Activated naive CD8-positive, alpha-beta T cell treated with anti-CD3 and anti-CD28 coated beads, Interleukin-2, amount 10 ng/mL, durations not matched to agents 7 days and 5 days (primary cell): ENCODE data around the gene SPEF2. TPM values are rescaled to one million over a fixed set of nuclear protein-coding genes. Genes with fewer than 3 reads are reported as not detected.
A peak's percentile ranks its signal among the peaks of the same experiment; 100 is the strongest.

ENCODE experiments used
- ATAC-seq: fragments of 150-1000 bp; cut with Tn5 transposase; one replicate; pipeline ENCODE4 v1.10.0; 2021; ENCODE audit warnings: low read depth, moderate library complexity
- POLR2A ChIA-PET: fragments of 350-600 bp; sonication (Branson Sonifier 250); formaldehyde crosslinking; loops from one replicate; lab custom pipeline; 2021; ENCODE audit warnings: antibody characterized with exemption; lab: Charles Lee
- DNase-seq: peaks from one replicate; pipeline ENCODE4 v3.0.0; 2021
- H3K27ac Mint-ChIP-seq: one replicate; pipeline ENCODE4 v1.8.0; 2022; ENCODE audit warnings: mild to moderate bottlenecking, mixed read lengths
- H3K27me3 Mint-ChIP-seq: one replicate; pipeline ENCODE4 v1.8.0; 2022; ENCODE audit warnings: mild to moderate bottlenecking, moderate library complexity, mixed read lengths
- H3K36me3 Mint-ChIP-seq: one replicate; pipeline ENCODE4 v1.8.0; 2021; ENCODE audit warnings: mild to moderate bottlenecking, mixed read lengths
- H3K4me1 Mint-ChIP-seq: one replicate; pipeline ENCODE4 v1.8.0; 2021; ENCODE audit warnings: mixed read lengths
- H3K4me3 Mint-ChIP-seq: one replicate; pipeline ENCODE4 v1.8.0; 2022; ENCODE audit warnings: mild to moderate bottlenecking, moderate library complexity, mixed read lengths
- H3K9me3 Mint-ChIP-seq: one replicate; pipeline ENCODE4 v1.8.0; 2021; ENCODE audit warnings: mixed read lengths
- total RNA-seq, 2 experiments: library from RNA; stranded (reverse); gene quantifications; one replicate each; pipeline ENCODE4 v1.2.3, GENCODE V29; 2021

Gene SPEF2, protein sequence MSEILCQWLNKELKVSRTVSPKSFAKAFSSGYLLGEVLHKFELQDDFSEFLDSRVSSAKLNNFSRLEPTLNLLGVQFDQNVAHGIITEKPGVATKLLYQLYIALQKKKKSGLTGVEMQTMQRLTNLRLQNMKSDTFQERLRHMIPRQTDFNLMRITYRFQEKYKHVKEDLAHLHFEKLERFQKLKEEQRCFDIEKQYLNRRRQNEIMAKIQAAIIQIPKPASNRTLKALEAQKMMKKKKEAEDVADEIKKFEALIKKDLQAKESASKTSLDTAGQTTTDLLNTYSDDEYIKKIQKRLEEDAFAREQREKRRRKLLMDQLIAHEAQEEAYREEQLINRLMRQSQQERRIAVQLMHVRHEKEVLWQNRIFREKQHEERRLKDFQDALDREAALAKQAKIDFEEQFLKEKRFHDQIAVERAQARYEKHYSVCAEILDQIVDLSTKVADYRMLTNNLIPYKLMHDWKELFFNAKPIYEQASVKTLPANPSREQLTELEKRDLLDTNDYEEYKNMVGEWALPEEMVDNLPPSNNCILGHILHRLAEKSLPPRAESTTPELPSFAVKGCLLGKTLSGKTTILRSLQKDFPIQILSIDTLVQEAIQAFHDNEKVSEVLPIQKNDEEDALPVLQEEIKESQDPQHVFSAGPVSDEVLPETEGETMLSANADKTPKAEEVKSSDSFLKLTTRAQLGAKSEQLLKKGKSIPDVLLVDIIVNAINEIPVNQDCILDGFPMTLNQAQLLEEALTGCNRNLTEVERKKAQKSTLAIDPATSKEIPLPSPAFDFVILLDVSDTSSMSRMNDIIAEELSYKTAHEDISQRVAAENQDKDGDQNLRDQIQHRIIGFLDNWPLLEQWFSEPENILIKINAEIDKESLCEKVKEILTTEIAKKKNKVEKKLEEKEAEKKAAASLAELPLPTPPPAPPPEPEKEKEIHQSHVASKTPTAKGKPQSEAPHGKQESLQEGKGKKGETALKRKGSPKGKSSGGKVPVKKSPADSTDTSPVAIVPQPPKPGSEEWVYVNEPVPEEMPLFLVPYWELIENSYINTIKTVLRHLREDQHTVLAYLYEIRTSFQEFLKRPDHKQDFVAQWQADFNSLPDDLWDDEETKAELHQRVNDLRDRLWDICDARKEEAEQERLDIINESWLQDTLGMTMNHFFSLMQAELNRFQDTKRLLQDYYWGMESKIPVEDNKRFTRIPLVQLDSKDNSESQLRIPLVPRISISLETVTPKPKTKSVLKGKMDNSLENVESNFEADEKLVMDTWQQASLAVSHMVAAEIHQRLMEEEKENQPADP (N-terminal part only)
- 10 to 100 TPM; 13.7 to 17.8 TPM for total RNA-seq

GRCh38 chr5:35617435-35618303 is at the start of gene SPEF2:
SPEF2 (plus strand) TSS chr5:35617863; CDS start chr5:35617998, 135 bp downstream.
- POLR2A ChIA-PET, result interaction anchor here (0.9 to 1.3 kb wide), 4 partner anchors 56 to 307 kb away, joined by 3 to 4 read pairs (median 3); no protein-coding TSS in a partner anchor
- ATAC-seq (peak; percentile 95), DNase-seq (peak; percentile 82)
- peaks cover 13% of the 10 kb centered on the region for H3K4me1 Mint-ChIP-seq
- peaks cover 11% of the 10 kb centered on the region for H3K9me3 Mint-ChIP-seq
- H3K27ac Mint-ChIP-seq, result peak within 1 kb of the TSS; percentile 95
- peaks cover 7% of the 10 kb centered on the region for H3K36me3 Mint-ChIP-seq
- H3K4me3 Mint-ChIP-seq, result peak within 1 kb of the TSS; percentile 86
- H3K27me3 Mint-ChIP-seq, result no peaks in the 10 kb centered on the region

GRCh38 chr5:35575578-35575977 is 42.1 kb upstream of the SPEF2 start:
- no peak for DNase-seq
- Mint-ChIP-seq H3K9me3 (peaks cover 3% of the 10 kb centered on the region), H3K36me3 (no peaks in the 10 kb centered on the region), H3K4me3 (no peak overlapping the region), H3K27me3 (peaks cover 7% of the 10 kb centered on the region), H3K27ac (no peak overlapping the region), H3K4me1 (no peaks in the 10 kb centered on the region)
- POLR2A ChIA-PET, result no interaction called here
- no peak for ATAC-seq

GRCh38 chr5:35587419-35587818 is 30.2 kb upstream of the SPEF2 start:
- Mint-ChIP-seq H3K4me1 (no peaks in the 10 kb centered on the region), H3K9me3 (no peaks in the 10 kb centered on the region), H3K36me3 (no peaks in the 10 kb centered on the region), H3K27ac (no peak overlapping the region), H3K4me3 (no peak overlapping the region), H3K27me3 (peaks cover 21% of the 10 kb centered on the region)
- no peak for ATAC-seq
- POLR2A ChIA-PET, result no interaction called here
- no peak for DNase-seq

GRCh38 chr5:35593338-35593737 is 24.3 kb upstream of the SPEF2 start:
- no peaks in the 10 kb centered on the region for H3K9me3 Mint-ChIP-seq
- DNase-seq, result no peak
- no peak overlapping the region for H3K4me3 Mint-ChIP-seq
- H3K4me1 Mint-ChIP-seq, result no peaks in the 10 kb centered on the region
- ATAC-seq, result no peak
- H3K27ac Mint-ChIP-seq, result no peak overlapping the region
- H3K27me3 Mint-ChIP-seq, result peaks cover 14% of the 10 kb centered on the region
- POLR2A ChIA-PET, result no interaction called here
- no peaks in the 10 kb centered on the region for H3K36me3 Mint-ChIP-seq

GRCh38 chr5:35598707-35599370 is 18.8 kb upstream of the SPEF2 start:
- H3K4me1 Mint-ChIP-seq, result peaks cover 5% of the 10 kb centered on the region
- H3K4me3 Mint-ChIP-seq, result no peak overlapping the region
- peaks cover 16% of the 10 kb centered on the region for H3K27me3 Mint-ChIP-seq
- no peak overlapping the region for H3K27ac Mint-ChIP-seq
- POLR2A ChIA-PET, result no interaction called here
- no peak for DNase-seq
- ATAC-seq, result no peak
- no peaks in the 10 kb centered on the region for H3K36me3 Mint-ChIP-seq
- peaks cover 4% of the 10 kb centered on the region for H3K9me3 Mint-ChIP-seq

DNA sequence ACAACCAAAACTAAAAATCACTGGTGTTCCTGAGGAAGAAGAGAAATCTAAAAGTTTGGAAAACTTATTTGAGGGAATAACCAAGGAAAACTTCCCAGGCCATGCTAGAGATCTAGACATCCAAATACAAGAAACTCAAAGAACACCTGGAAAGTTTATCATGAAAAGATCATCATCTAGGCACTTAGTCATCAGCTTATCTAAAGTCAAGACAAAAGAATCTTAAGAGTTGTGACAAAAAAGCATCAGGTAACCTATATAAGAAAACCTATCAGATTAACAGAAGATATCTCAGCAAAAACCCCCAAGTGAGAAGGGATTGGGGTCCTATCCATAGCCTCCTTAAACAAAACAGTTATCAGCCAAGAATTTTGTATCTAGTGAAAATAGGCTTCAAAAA is 17.1 kb upstream of the SPEF2 start:
- peaks cover 5% of the 10 kb centered on the region for H3K4me1 Mint-ChIP-seq
- H3K9me3 Mint-ChIP-seq, result peaks cover 4% of the 10 kb centered on the region
- POLR2A ChIA-PET, result no interaction called here

GRCh38 chr5:35608881-35609779 is 8.5 kb upstream of the SPEF2 start:
- H3K4me3 Mint-ChIP-seq, result no peak overlapping the region
- peaks cover 6% of the 10 kb centered on the region for H3K27me3 Mint-ChIP-seq
- ATAC-seq (no peak), DNase-seq (no peak)
- H3K36me3 Mint-ChIP-seq, result peaks cover 2% of the 10 kb centered on the region
- H3K27ac Mint-ChIP-seq, result no peak overlapping the region
- POLR2A ChIA-PET, result no interaction called here
- peaks cover 2% of the 10 kb centered on the region for H3K9me3 Mint-ChIP-seq
- no peaks in the 10 kb centered on the region for H3K4me1 Mint-ChIP-seq

More for the DNA sequence above, 17.1 kb upstream of the SPEF2 start:
- no peak for DNase-seq
- Mint-ChIP-seq H3K27me3 (peaks cover 16% of the 10 kb centered on the region), H3K4me3 (no peak overlapping the region), H3K27ac (no peak overlapping the region), H3K36me3 (no peaks in the 10 kb centered on the region)
- no peak for ATAC-seq

DNA sequence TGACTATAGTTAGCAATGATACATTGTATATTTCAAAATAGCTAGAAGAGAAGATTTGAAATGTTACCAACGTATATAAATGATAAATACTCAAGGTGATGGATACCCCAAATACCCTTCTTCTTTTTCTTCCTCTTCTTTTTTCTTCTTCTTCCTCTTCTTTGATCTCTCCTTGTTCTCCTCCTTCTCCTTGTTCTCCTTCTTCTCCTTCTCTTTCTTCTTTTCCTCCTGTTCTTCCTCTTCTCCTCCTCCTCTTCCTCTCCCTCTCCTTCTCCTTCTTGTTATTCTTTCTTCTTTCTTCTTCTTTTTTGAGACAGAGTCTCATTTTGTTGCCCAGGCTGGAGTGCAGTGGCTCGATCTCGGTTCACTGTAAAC is 616 bp upstream of the SPEF2 start:
- Mint-ChIP-seq H3K4me3 (peak overlapping the region; percentile 86), H3K27ac (peak overlapping the region; percentile 95), H3K9me3 (peaks cover 11% of the 10 kb centered on the region), H3K4me1 (peaks cover 13% of the 10 kb centered on the region), H3K36me3 (peaks cover 7% of the 10 kb centered on the region), H3K27me3 (no peaks in the 10 kb centered on the region)
- no peak for DNase-seq
- POLR2A ChIA-PET, result interaction anchor here (0.9 to 1.3 kb wide), 3 partner anchors 56 to 234 kb away, joined by 3 to 4 read pairs (median 3); no protein-coding TSS in a partner anchor
- ATAC-seq, result no peak

DNA sequence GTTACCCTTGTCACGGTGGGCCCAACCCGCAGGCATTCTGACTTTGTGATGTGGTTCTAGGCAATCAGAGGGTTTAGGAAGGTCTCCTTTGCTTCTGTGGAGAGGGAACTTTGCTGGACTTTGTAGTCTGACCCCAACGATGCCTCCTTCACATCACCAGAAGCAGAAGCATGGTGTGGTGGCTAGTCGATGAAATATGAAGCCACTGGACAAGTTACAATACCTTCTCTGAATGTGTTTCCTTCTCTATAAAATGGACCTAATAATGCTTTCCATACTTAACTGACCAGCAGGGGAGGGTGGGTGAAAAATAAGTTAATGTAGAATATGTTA is 607 bp downstream of the SPEF2 start:
- H3K4me1 Mint-ChIP-seq, result peaks cover 17% of the 10 kb centered on the region
- H3K9me3 Mint-ChIP-seq, result peaks cover 10% of the 10 kb centered on the region
- DNase-seq (no peak), ATAC-seq (no peak)
- H3K27me3 Mint-ChIP-seq, result no peaks in the 10 kb centered on the region
- H3K4me3 Mint-ChIP-seq, result peak overlapping the region; percentile 86
- peaks cover 7% of the 10 kb centered on the region for H3K36me3 Mint-ChIP-seq
- POLR2A ChIA-PET, result interaction anchor here (0.9 kb wide), 1 partner anchor 307 kb away, joined by 3 read pairs; no protein-coding TSS in a partner anchor
- peak overlapping the region; percentile 95 for H3K27ac Mint-ChIP-seq

GRCh38 chr5:35618781-35619180 is 1.1 kb downstream of the SPEF2 start:
- Mint-ChIP-seq H3K4me1 (peaks cover 17% of the 10 kb centered on the region), H3K27ac (no peak overlapping the region), H3K9me3 (peaks cover 9% of the 10 kb centered on the region), H3K36me3 (peaks cover 5% of the 10 kb centered on the region), H3K4me3 (peak overlapping the region; percentile 86), H3K27me3 (no peaks in the 10 kb centered on the region)
- POLR2A ChIA-PET, result no interaction called here
- ATAC-seq, result no peak
- DNase-seq, result no peak

DNA sequence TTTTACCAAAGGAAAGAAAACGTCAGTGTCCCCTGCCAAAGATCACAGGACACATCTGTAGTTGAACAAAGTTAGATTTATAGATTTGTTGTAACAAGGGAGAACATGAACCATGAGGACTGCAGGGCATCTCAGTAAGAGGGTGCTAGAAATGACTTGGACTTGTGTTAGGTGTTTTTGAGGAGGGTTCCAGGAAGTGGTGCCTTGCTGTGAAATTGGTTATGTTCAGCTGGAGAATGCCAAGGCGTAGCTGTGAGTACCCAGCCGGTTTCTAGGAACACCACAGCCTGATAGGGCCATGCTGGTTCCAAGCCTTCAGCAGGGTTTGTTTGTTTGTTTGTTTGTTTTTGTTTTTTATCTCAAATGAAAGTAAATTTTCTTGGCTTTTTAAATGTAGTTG is 5.3 kb downstream of the SPEF2 start:
- no peaks in the 10 kb centered on the region for H3K27me3 Mint-ChIP-seq
- POLR2A ChIA-PET, result no interaction called here
- H3K36me3 Mint-ChIP-seq, result no peaks in the 10 kb centered on the region
- H3K27ac Mint-ChIP-seq, result no peak overlapping the region
- H3K9me3 Mint-ChIP-seq, result no peaks in the 10 kb centered on the region
- H3K4me3 Mint-ChIP-seq, result no peak overlapping the region
- ATAC-seq (no peak), DNase-seq (no peak)
- H3K4me1 Mint-ChIP-seq, result peaks cover 12% of the 10 kb centered on the region
